HTERT RPE-1 (cell line): ENCODE results near the gene MARVELD3.
"Not testable (repeated sequence)": the region's sequence is repeated elsewhere in the genome, so short reads cannot be mapped to it uniquely, and the experiment has no call there.

Source experiments
- in situ Hi-C: fragments of 300-500 bp; cut with MboI; formaldehyde crosslinking; loops from 4 replicates; pipeline ENCODE4 v1.14.3; 2020; ENCODE audit warnings: low sequenced_read_pairs

The MARVELD3 gene

GRCh38 chr16:71670537-71670936, 44.6 kb downstream of the MARVELD3 start:
- in situ Hi-C loops: no loop called here

GRCh38 chr16:71671165-71671564, 45.2 kb downstream of the MARVELD3 start:
- in situ Hi-C loops: no loop called here

- in situ Hi-C loops: no loop called here
Observed at GRCh38 chr16:71672125-71672524, 46.1 kb downstream of the MARVELD3 start.

- in situ Hi-C loops: no loop called here
Observed at GRCh38 chr16:71672803-71673581, 47.0 kb downstream of the MARVELD3 start.

- in situ Hi-C loops: no loop called here
Observed at GRCh38 chr16:71673582-71673973, 47.6 kb downstream of the MARVELD3 start.

- in situ Hi-C loops: no loop called here
Observed at GRCh38 chr16:71674229-71674628, 48.2 kb downstream of the MARVELD3 start.

GRCh38 chr16:71675380-71675779, 49.4 kb downstream of the MARVELD3 start:
- in situ Hi-C loops: no loop called here

- in situ Hi-C loops: no loop called here
Observed at GRCh38 chr16:71676236-71676635, 50.3 kb downstream of the MARVELD3 start.

- in situ Hi-C loops: no loop called here
Observed at GRCh38 chr16:71681360-71681759, 55.4 kb downstream of the MARVELD3 start.

GRCh38 chr16:71684280-71684679, 58.3 kb downstream of the MARVELD3 start:
- in situ Hi-C loops: not testable (repeated sequence)
